Astrocyte (in vitro differentiated cells and primary cell): ENCODE data around the gene PLK4. TPM values are rescaled to one million over a fixed set of nuclear protein-coding genes. Genes with fewer than 3 reads are reported as not detected.

ENCODE experiments used
- DNase-seq: peaks from one replicate; pipeline ENCODE4 v3.0.0-alpha.2; 2010; ENCODE audit warnings: low read depth
- FAIRE-seq: peaks from 2 replicates; lab custom pipeline; 2011; peaks lifted over from hg19 to GRCh38; lab: Jason Lieb, UNC
- H2AFZ ChIP-seq: 2 replicates; pipeline ENCODE4 v1.6.0; 2012; ENCODE audit warnings: low read depth, low read length, inconsistent platforms
- H3K27ac ChIP-seq: 2 replicates; pipeline ENCODE4 v1.5.1; 2011; ENCODE audit warnings: low read depth, low read length, inconsistent platforms
- H3K27me3 ChIP-seq: 2 replicates; pipeline ENCODE4 v1.6.0; 2011; ENCODE audit warnings: low read length, inconsistent platforms; ENCODE audit not compliant: insufficient read depth
- H3K36me3 ChIP-seq: 2 replicates; pipeline ENCODE4 v1.5.1; 2011; ENCODE audit warnings: low read length, inconsistent platforms; ENCODE audit not compliant: insufficient read depth
- H3K4me1 ChIP-seq: 2 replicates; pipeline ENCODE4 v1.5.1; 2011; ENCODE audit warnings: low read length, inconsistent platforms; ENCODE audit not compliant: insufficient read depth
- H3K4me2 ChIP-seq: 2 replicates; pipeline ENCODE4 v1.6.0; 2012; ENCODE audit warnings: low read length, inconsistent platforms
- H3K4me3 ChIP-seq: 2 replicates; pipeline ENCODE4 v1.5.1; 2011; ENCODE audit warnings: low read depth, mild to moderate bottlenecking, low read length, inconsistent platforms; ENCODE audit not compliant: insufficient read depth
- H3K79me2 ChIP-seq: 2 replicates; pipeline ENCODE4 v1.6.0; 2012; ENCODE audit warnings: mild to moderate bottlenecking, low read length, inconsistent platforms; ENCODE audit not compliant: insufficient read depth
- H3K9ac ChIP-seq: 2 replicates; pipeline ENCODE4 v1.6.0; 2012; ENCODE audit warnings: mild to moderate bottlenecking, low read length, inconsistent platforms
- H3K9me3 ChIP-seq: 2 replicates; pipeline ENCODE4 v1.5.1; 2012; ENCODE audit warnings: low read depth, mild to moderate bottlenecking, low read length, inconsistent platforms; ENCODE audit not compliant: insufficient read depth
- H4K20me1 ChIP-seq: 2 replicates; pipeline ENCODE4 v1.6.0; 2012; ENCODE audit warnings: low read length, inconsistent platforms; ENCODE audit not compliant: insufficient read depth
- H3K27ac Mint-ChIP-seq: one replicate; pipeline ENCODE4 v1.8.0; 2021; ENCODE audit warnings: mild to moderate bottlenecking, mixed read lengths; ENCODE audit not compliant: unreplicated experiment
- H3K27me3 Mint-ChIP-seq: one replicate; pipeline ENCODE4 v1.8.0; 2021; ENCODE audit warnings: low read depth, mixed read lengths; ENCODE audit not compliant: unreplicated experiment
- H3K36me3 Mint-ChIP-seq: one replicate; pipeline ENCODE4 v1.8.0; 2021; ENCODE audit warnings: low read depth, mixed read lengths; ENCODE audit not compliant: unreplicated experiment
- H3K4me1 Mint-ChIP-seq: one replicate; pipeline ENCODE4 v1.8.0; 2021; ENCODE audit warnings: low read depth, mixed read lengths; ENCODE audit not compliant: unreplicated experiment
- H3K4me3 Mint-ChIP-seq: one replicate; pipeline ENCODE4 v1.8.0; 2021; ENCODE audit warnings: mild to moderate bottlenecking, moderate library complexity, mixed read lengths; ENCODE audit not compliant: unreplicated experiment
- H3K9me3 Mint-ChIP-seq: one replicate; pipeline ENCODE4 v1.8.0; 2021; ENCODE audit warnings: mild to moderate bottlenecking, mixed read lengths; ENCODE audit not compliant: unreplicated experiment
- EZH2 ChIP-seq: IDR thresholded peaks from 2 replicates; pipeline ENCODE4 v1.6.1; 2012; ENCODE audit warnings: mild to moderate bottlenecking, low read length, inconsistent platforms; ENCODE audit not compliant: insufficient read depth
- total RNA-seq: library from RNA; stranded (reverse); gene quantifications from 2 replicates; pipeline ENCODE4 v1.2.1, GENCODE V29; 2021
- TF ChIP-seq, protein P1 (sequence below): IDR thresholded peaks from 2 replicates; pipeline ENCODE4 v1.5.1; 2011; ENCODE audit warnings: low read depth, mild to moderate bottlenecking, inconsistent platforms, low read length, moderate library complexity; ENCODE audit not compliant: insufficient read depth

The PLK4 gene
- total RNA-seq, 1 donor from 2014 or later, result 2.8 TPM

DNA sequence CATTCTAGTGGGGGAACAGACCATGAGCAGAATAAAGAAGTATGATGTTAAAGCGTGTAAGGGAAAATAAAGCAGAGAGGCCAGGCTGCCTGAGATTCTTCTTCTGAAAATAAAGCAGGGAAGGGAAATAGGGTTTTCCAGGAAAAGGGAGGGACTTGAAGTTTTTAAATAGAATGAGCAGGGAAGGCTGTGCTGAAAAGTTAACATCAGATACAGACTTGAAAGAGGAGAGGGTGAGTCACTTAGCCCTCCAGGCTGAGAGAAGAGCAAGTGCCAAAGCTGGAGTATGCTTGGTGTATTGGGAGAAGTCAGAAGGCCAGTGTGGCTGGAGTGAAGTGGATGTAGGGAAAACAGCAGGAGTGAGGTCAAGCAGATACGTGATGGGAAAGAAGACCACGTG lies 10.0 kb upstream of the PLK4 start:
- peaks cover 3% of the 10 kb centered on the region for H3K9me3 Mint-ChIP-seq
- H3K4me1 Mint-ChIP-seq, result peaks cover 16% of the 10 kb centered on the region
- Histone ChIP-seq H3K4me3 (no peak overlapping the region), H3K9me3 (no peaks in the 10 kb centered on the region), H3K9ac (peak overlapping the region; percentile 28), H4K20me1 (no peaks in the 10 kb centered on the region), H2AFZ (peak overlapping the region; percentile 59), H3K36me3 (no peaks in the 10 kb centered on the region), H3K79me2 (no peaks in the 10 kb centered on the region), H3K27ac (no peak overlapping the region), H3K4me1 (peaks cover 12% of the 10 kb centered on the region), H3K4me2 (peak overlapping the region; percentile 58), H3K27me3 (no peaks in the 10 kb centered on the region)
- peaks cover 2% of the 10 kb centered on the region for H3K36me3 Mint-ChIP-seq
- peak overlapping the region; percentile 2 for H3K27ac Mint-ChIP-seq
- no peaks in the 10 kb centered on the region for H3K27me3 Mint-ChIP-seq
- FAIRE-seq (no peak), DNase-seq (peak; percentile 90)
- TF ChIP-seq, protein P1, sequence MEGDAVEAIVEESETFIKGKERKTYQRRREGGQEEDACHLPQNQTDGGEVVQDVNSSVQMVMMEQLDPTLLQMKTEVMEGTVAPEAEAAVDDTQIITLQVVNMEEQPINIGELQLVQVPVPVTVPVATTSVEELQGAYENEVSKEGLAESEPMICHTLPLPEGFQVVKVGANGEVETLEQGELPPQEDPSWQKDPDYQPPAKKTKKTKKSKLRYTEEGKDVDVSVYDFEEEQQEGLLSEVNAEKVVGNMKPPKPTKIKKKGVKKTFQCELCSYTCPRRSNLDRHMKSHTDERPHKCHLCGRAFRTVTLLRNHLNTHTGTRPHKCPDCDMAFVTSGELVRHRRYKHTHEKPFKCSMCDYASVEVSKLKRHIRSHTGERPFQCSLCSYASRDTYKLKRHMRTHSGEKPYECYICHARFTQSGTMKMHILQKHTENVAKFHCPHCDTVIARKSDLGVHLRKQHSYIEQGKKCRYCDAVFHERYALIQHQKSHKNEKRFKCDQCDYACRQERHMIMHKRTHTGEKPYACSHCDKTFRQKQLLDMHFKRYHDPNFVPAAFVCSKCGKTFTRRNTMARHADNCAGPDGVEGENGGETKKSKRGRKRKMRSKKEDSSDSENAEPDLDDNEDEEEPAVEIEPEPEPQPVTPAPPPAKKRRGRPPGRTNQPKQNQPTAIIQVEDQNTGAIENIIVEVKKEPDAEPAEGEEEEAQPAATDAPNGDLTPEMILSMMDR, result no peak
- no peak for TF ChIP-seq EZH2
- H3K4me3 Mint-ChIP-seq, result no peak overlapping the region

DNA sequence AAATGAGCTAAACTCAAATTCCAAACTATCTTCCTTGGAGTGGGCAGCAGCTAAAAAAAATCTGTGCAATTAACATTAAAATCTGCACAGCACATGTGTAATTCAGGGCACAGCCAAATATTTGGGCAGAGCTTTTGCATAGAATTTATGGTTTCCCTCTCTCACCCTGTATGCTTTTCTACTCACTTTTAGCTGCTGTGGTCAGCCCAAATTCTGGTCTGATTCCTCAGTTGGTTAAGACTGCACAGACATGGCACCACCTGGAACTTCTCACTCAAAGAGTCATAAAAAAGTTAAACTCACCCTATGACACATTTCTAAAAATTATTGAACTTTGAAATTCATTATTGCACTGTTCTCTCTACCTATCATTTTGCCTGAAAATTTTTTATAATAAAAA lies 4.9 kb upstream of the PLK4 start:
- Histone ChIP-seq H3K4me1 (peaks cover 6% of the 10 kb centered on the region), H3K36me3 (no peaks in the 10 kb centered on the region), H3K27ac (no peak overlapping the region), H3K79me2 (peaks cover 5% of the 10 kb centered on the region), H3K27me3 (no peaks in the 10 kb centered on the region), H4K20me1 (no peaks in the 10 kb centered on the region), H3K4me2 (no peak overlapping the region), H2AFZ (no peak overlapping the region), H3K9ac (no peak overlapping the region), H3K9me3 (no peaks in the 10 kb centered on the region), H3K4me3 (no peak overlapping the region)
- H3K4me3 Mint-ChIP-seq, result no peak overlapping the region
- TF ChIP-seq EZH2, result no peak
- TF ChIP-seq, protein P1, result no peak
- FAIRE-seq, result no peak
- no peak for DNase-seq
- peaks cover 9% of the 10 kb centered on the region for H3K4me1 Mint-ChIP-seq
- no peak overlapping the region for H3K27ac Mint-ChIP-seq
- peaks cover 3% of the 10 kb centered on the region for H3K9me3 Mint-ChIP-seq
- no peaks in the 10 kb centered on the region for H3K36me3 Mint-ChIP-seq
- no peaks in the 10 kb centered on the region for H3K27me3 Mint-ChIP-seq

- TF ChIP-seq, protein P1, result no peak
- no peak for TF ChIP-seq EZH2
- DNase-seq (no peak), FAIRE-seq (no peak)
- H3K27ac ChIP-seq, result peak overlapping the region; percentile 93
- H3K9me3 Mint-ChIP-seq, result no peaks in the 10 kb centered on the region
- no peaks in the 10 kb centered on the region for H3K36me3 Mint-ChIP-seq
- no peak overlapping the region for H3K27ac Mint-ChIP-seq
- H3K4me1 Mint-ChIP-seq, result no peaks in the 10 kb centered on the region
- no peaks in the 10 kb centered on the region for H3K9me3 ChIP-seq
- H3K79me2 ChIP-seq, result peaks cover 30% of the 10 kb centered on the region
- peak overlapping the region; percentile 99 for H3K4me3 Mint-ChIP-seq
- no peaks in the 10 kb centered on the region for H3K27me3 ChIP-seq
- H3K4me2 ChIP-seq, result peak overlapping the region; percentile 87
- H3K4me1 ChIP-seq, result no peaks in the 10 kb centered on the region
- peak overlapping the region; percentile 94 for H3K4me3 ChIP-seq
- H3K9ac ChIP-seq, result peak overlapping the region; percentile 95
- no peaks in the 10 kb centered on the region for H4K20me1 ChIP-seq
- peaks cover 6% of the 10 kb centered on the region for H3K36me3 ChIP-seq
- H3K27me3 Mint-ChIP-seq, result no peaks in the 10 kb centered on the region
- H2AFZ ChIP-seq, result peak overlapping the region; percentile 100
Observed at GRCh38 chr4:127881563-127881864, 821 bp downstream of the PLK4 start.
